ENCODE data around the gene IKZF1.

IKZF1 gene

GRCh38 chr7:50356945-50357268 is 52.4 kb downstream of the IKZF1 start:
- Histone ChIP-seq H3K27ac (no peak overlapping the region), H3K4me2 (no peak overlapping the region), H2AFZ (ENCODE audit: low read depth) (no peak overlapping the region), H4K20me1 (ENCODE audit: insufficient read depth) (no peaks in the 10 kb centered on the region), H3K9ac (no peak overlapping the region), H3K79me2 (ENCODE audit: insufficient read depth, low read depth) (no peaks in the 10 kb centered on the region), H3K36me3 (ENCODE audit: insufficient read depth) (no peaks in the 10 kb centered on the region), H3K4me1 (ENCODE audit: low read depth, poor library complexity, severe bottlenecking) (peaks cover 13% of the 10 kb centered on the region), H3K27me3 (ENCODE audit: insufficient read depth, low read depth) (no peaks in the 10 kb centered on the region), H3K4me3 (IDR thresholded peaks at IDR 0.05; ENCODE audit: insufficient read depth, low read depth, low read length) (no peak overlapping the region)
- no peak for TF ChIP-seq CTCF (conservative IDR thresholded peaks at IDR 0.05; ENCODE audit: low read depth, low read length)

GRCh38 chr7:50357426-50357825 is 52.9 kb downstream of the IKZF1 start:
- no peaks in the 10 kb centered on the region for H3K36me3 ChIP-seq (ENCODE audit: insufficient read depth)

GRCh38 chr7:50358041-50358705 is 53.7 kb downstream of the IKZF1 start:
- Histone ChIP-seq H3K27ac (no peak overlapping the region), H3K4me2 (no peak overlapping the region), H2AFZ (ENCODE audit: low read depth) (no peak overlapping the region), H3K4me3 (IDR thresholded peaks at IDR 0.05; ENCODE audit: insufficient read depth, low read depth, low read length) (no peak overlapping the region), H3K9ac (no peak overlapping the region), H3K27me3 (ENCODE audit: insufficient read depth, low read depth) (no peaks in the 10 kb centered on the region), H3K4me1 (ENCODE audit: low read depth, poor library complexity, severe bottlenecking) (no peaks in the 10 kb centered on the region), H3K79me2 (ENCODE audit: insufficient read depth, low read depth) (no peaks in the 10 kb centered on the region), H3K36me3 (ENCODE audit: insufficient read depth) (no peaks in the 10 kb centered on the region), H4K20me1 (ENCODE audit: insufficient read depth) (no peaks in the 10 kb centered on the region)
- no peak for TF ChIP-seq CTCF (conservative IDR thresholded peaks at IDR 0.05; ENCODE audit: low read depth, low read length)

More at GRCh38 chr7:50357426-50357825, 52.9 kb downstream of the IKZF1 start:
- no peak for TF ChIP-seq CTCF (conservative IDR thresholded peaks at IDR 0.05; ENCODE audit: low read depth, low read length)
- Histone ChIP-seq H3K4me2 (no peak overlapping the region), H2AFZ (ENCODE audit: low read depth) (no peak overlapping the region), H3K4me1 (ENCODE audit: low read depth, poor library complexity, severe bottlenecking) (peaks cover 7% of the 10 kb centered on the region), H3K27ac (no peak overlapping the region), H3K9ac (no peak overlapping the region), H3K27me3 (ENCODE audit: insufficient read depth, low read depth) (no peaks in the 10 kb centered on the region), H3K79me2 (ENCODE audit: insufficient read depth, low read depth) (no peaks in the 10 kb centered on the region), H3K4me3 (IDR thresholded peaks at IDR 0.05; ENCODE audit: insufficient read depth, low read depth, low read length) (no peak overlapping the region), H4K20me1 (ENCODE audit: insufficient read depth) (no peaks in the 10 kb centered on the region)

GRCh38 chr7:50358779-50359178 is 54.3 kb downstream of the IKZF1 start:
- Histone ChIP-seq H3K4me3 (IDR thresholded peaks at IDR 0.05; ENCODE audit: insufficient read depth, low read depth, low read length) (no peak overlapping the region), H4K20me1 (ENCODE audit: insufficient read depth) (no peaks in the 10 kb centered on the region), H3K4me1 (ENCODE audit: low read depth, poor library complexity, severe bottlenecking) (no peaks in the 10 kb centered on the region), H3K4me2 (no peak overlapping the region), H3K9ac (no peak overlapping the region), H2AFZ (ENCODE audit: low read depth) (no peak overlapping the region), H3K27ac (no peak overlapping the region), H3K79me2 (ENCODE audit: insufficient read depth, low read depth) (no peaks in the 10 kb centered on the region), H3K27me3 (ENCODE audit: insufficient read depth, low read depth) (no peaks in the 10 kb centered on the region), H3K36me3 (ENCODE audit: insufficient read depth) (no peaks in the 10 kb centered on the region)
- TF ChIP-seq CTCF (conservative IDR thresholded peaks at IDR 0.05; ENCODE audit: low read depth, low read length) = no peak
